WTC11 (cell line): Measurements from ENCODE around the gene IL10RB.

ENCODE experiments used
- ATF6 ChIP-seq: sonication (generic); formaldehyde crosslinking; IDR thresholded peaks from 2 replicates; pipeline ENCODE4 v1.8.1; 2023; ENCODE audit warnings: mild to moderate bottlenecking, missing genetic modification reagents
- CTCF ChIP-seq: fragments of 200-600 bp; IDR thresholded peaks from 2 replicates; pipeline ENCODE4 v1.8.0; 2022; ENCODE audit warnings: antibody characterized with exemption
- IRF2 ChIP-seq: sonication (generic); formaldehyde crosslinking; IDR thresholded peaks from 2 replicates; pipeline ENCODE4 v1.8.0; 2022; ENCODE audit warnings: low read depth, missing genetic modification reagents, borderline replicate concordance
- NFE2L1 ChIP-seq: sonication (generic); formaldehyde crosslinking; IDR thresholded peaks from 2 replicates; pipeline ENCODE4 v1.8.1; 2023; ENCODE audit warnings: missing genetic modification reagents
- NFYB ChIP-seq: sonication (generic); formaldehyde crosslinking; conservative IDR thresholded peaks from 2 replicates; pipeline ENCODE4 v1.8.0; 2022; ENCODE audit warnings: low read depth, missing genetic modification reagents

- no peak for TF ChIP-seq NFE2L1 (CRISPR knock-in tag)
- no peak for TF ChIP-seq IRF2 (CRISPR knock-in tag)
- no peak for TF ChIP-seq ATF6 (CRISPR knock-in tag)
- no peak for TF ChIP-seq CTCF
- no peak for TF ChIP-seq NFYB (CRISPR knock-in tag)
Observed at GRCh38 chr21:33334824-33335223, 68.7 kb downstream of the IL10RB start.
